ENCODE results near the gene ARHGAP21.
"Not testable (repeated sequence)": the region's sequence is repeated elsewhere in the genome, so short reads cannot be mapped to it uniquely, and the experiment has no call there.

The ARHGAP21 gene

DNA sequence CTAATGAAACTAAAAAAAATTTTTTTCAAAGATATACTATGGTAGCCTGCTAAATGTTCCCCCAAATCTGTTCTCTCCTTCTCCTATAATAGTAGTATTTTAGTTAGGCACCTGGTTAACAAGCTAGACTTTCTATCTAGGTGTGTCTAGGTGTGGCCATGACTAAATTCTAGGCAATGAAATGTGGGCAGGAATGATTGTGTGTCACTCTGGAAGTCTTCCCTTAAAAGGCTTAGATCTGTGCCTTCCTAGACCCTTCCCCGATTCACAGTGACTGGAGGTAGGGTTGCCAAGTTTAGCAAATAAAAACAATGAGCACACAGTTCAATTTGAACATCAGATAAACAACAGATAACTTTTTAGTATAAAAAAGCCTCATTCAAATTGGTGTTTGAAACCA, 8.3 kb upstream of the ARHGAP21 start:
- H3K4me1 Mint-ChIP-seq: no peaks in the 10 kb centered on the region
- no peak overlapping the region for H3K27ac Mint-ChIP-seq
- H3K4me3 Mint-ChIP-seq: no peak overlapping the region
- CTCF ChIA-PET: no interaction called here
- no peak for DNase-seq
- no peaks in the 10 kb centered on the region for H3K9me3 Mint-ChIP-seq
- peaks cover 4% of the 10 kb centered on the region for H3K27me3 Mint-ChIP-seq
- H3K36me3 Mint-ChIP-seq: no peaks in the 10 kb centered on the region

DNA sequence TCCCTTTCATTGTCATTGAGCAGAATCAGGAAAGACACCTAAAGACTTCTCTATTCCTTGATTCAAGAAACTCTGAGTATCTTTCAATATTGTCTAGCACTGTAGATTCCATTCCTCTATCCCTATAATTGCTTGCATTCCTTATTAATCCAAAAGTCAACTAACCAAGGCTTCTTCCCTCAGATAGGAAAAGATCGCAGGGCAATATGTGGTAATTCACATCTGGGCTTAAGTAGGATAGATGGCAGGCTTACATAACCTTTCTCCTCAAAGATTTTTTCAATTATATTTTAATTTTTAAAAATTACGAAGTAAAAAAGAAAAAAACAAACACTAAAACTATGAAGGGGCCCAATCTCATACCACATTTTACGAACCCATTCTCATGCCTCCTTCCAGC, 7.1 kb upstream of the ARHGAP21 start:
- Mint-ChIP-seq H3K9me3 (no peaks in the 10 kb centered on the region), H3K36me3 (no peaks in the 10 kb centered on the region)
- CTCF ChIA-PET: no interaction called here

DNA sequence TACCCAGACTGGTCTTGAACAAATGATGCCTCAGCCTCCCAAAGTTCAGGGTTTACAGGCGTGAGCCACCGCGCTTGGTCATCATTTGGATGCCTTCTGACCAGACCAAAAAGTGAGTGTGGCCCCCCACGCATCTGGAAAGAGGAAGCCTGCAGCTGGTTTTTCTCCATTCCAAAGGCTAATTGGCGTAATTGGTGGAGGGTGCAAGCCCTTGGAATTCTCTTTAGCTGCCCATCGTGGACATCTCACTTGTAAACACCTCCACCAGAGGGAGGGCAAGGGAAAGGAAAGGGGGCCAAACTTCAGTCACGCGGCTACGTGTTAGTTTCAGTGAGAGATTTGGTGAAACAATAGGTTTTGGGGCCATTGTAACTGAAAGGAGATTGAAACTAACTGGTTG, 4.1 kb upstream of the ARHGAP21 start:
- CTCF ChIA-PET: interaction anchor here (0.7 to 1.8 kb wide), 5 partner anchors 10 to 317 kb away, joined by 3 to 10 read pairs (median 3); partner anchors contain the start of gene PRTFDC1
- H3K27me3 Mint-ChIP-seq: peaks cover 4% of the 10 kb centered on the region
- no peak overlapping the region for H3K4me3 Mint-ChIP-seq
- H3K4me1 Mint-ChIP-seq: peaks cover 6% of the 10 kb centered on the region
- H3K27ac Mint-ChIP-seq: no peak overlapping the region
- no peaks in the 10 kb centered on the region for H3K9me3 Mint-ChIP-seq
- H3K36me3 Mint-ChIP-seq: no peaks in the 10 kb centered on the region
- DNase-seq: no peak

More for the DNA sequence above, 7.1 kb upstream of the ARHGAP21 start:
- H3K27ac Mint-ChIP-seq: no peak overlapping the region
- peaks cover 4% of the 10 kb centered on the region for H3K27me3 Mint-ChIP-seq
- no peaks in the 10 kb centered on the region for H3K4me1 Mint-ChIP-seq
- no peak for DNase-seq
- no peak overlapping the region for H3K4me3 Mint-ChIP-seq

DNA sequence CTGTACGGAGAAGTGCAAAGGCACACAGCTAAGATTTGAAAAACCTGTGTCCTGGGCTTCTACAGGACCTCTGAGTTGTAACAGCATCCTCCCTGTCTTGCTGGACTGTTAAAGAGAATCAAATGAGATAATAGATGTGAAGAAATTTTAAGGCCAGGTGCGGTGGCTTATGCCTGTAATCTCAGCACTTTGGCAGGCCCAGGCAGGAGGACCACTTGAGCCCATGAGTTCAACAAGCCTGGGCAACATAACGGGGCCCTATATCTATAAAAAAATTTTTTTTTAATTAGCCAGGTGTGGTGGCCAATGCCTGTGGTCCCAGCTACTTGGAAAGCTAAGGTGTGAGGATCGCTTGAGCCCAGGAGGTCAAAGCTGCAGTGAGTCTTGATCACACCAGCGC, 2.9 kb upstream of the ARHGAP21 start:
- H3K36me3 Mint-ChIP-seq: peaks cover 3% of the 10 kb centered on the region
- no peaks in the 10 kb centered on the region for H3K9me3 Mint-ChIP-seq
- no peak overlapping the region for H3K27ac Mint-ChIP-seq
- H3K4me1 Mint-ChIP-seq: peaks cover 14% of the 10 kb centered on the region
- H3K4me3 Mint-ChIP-seq: no peak overlapping the region
- DNase-seq: no peak
- CTCF ChIA-PET: interaction anchor here (1.2 to 1.8 kb wide), 2 partner anchors 206 to 225 kb away, joined by 3 to 10 read pairs; partner anchors contain the start of gene PRTFDC1
- peaks cover 4% of the 10 kb centered on the region for H3K27me3 Mint-ChIP-seq

DNA sequence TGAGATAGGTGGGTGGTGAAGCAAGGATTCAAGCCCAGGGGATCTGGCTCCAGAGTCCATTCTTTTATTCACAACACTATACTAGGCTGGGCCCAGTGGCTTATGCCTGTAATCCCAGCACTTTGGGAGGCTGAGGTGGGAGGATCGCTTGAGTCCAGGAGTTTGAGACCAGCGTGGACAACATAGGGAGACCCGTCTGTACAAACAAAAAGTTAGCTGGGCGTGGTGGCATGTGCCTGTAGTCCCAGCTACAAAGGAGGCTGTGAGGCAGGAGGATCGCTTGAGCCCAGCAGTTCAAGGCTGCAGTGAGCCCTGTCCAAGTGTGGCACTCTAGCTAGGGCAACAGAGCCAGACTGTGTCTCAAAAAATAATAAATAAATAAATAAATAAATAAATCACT, 2.3 kb upstream of the ARHGAP21 start:
- H3K4me1 Mint-ChIP-seq: peaks cover 19% of the 10 kb centered on the region
- DNase-seq, H3K4me3 Mint-ChIP-seq, H3K27me3 Mint-ChIP-seq, H3K9me3 Mint-ChIP-seq, H3K36me3 Mint-ChIP-seq, H3K27ac Mint-ChIP-seq: not testable (repeated sequence)
- CTCF ChIA-PET: interaction anchor here (0.7 to 1.2 kb wide), 2 partner anchors 83 to 207 kb away, joined by 3 read pairs; no protein-coding TSS in a partner anchor

DNA sequence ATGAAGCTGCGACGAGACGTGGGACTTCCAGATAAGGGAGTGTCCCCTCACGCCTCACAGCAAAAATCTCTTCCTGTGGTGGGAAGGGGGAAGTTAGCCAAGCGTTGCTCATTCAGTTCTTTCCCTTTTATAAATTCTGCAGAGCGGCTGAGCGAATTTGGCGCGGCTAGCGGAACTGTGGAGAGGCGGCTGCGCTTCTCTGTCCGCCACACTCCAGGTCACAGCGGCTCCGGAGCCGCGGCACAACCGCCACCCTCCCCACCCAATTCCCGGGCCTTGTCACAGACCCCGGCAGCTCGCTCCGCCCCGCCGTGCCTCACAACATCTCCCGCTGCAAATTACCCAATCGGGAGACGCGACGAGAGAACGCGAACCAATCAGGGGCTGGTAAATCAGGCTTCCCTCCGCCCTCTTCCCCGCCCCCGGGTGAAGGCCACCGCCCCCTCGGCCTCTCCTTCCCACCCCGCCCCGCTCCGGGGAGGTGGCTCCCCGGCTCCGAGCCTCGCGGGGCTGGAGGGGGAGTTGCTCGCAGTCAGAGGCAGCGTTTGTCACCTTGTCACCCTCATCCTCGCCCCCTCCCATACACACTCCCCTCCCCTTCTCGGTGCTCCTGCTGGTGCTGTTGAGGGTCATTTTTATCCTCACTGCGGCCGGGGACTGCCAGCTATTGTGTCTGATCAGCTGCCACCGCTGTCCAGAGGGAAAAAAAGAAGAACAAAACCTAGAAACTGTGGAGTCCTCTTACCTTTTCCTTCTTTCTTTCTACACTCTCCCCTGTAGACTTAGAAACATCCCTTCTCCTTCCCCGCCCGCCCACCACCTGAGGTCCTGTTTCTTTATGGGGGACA, 918 bp upstream of the ARHGAP21 start:
- CTCF ChIA-PET: interaction anchor here (0.7 to 1.4 kb wide), 4 partner anchors 36 to 292 kb away, joined by 3 to 4 read pairs (median 3); partner anchors contain the start of genes ENKUR and THNSL1
- Mint-ChIP-seq H3K27ac (peak overlapping the region; percentile 94), H3K27me3 (peaks cover 4% of the 10 kb centered on the region), H3K9me3 (no peaks in the 10 kb centered on the region), H3K36me3 (peaks cover 12% of the 10 kb centered on the region), H3K4me3 (peak overlapping the region; percentile 89), H3K4me1 (peaks cover 29% of the 10 kb centered on the region)
- DNase-seq: peak; percentile 97

DNA sequence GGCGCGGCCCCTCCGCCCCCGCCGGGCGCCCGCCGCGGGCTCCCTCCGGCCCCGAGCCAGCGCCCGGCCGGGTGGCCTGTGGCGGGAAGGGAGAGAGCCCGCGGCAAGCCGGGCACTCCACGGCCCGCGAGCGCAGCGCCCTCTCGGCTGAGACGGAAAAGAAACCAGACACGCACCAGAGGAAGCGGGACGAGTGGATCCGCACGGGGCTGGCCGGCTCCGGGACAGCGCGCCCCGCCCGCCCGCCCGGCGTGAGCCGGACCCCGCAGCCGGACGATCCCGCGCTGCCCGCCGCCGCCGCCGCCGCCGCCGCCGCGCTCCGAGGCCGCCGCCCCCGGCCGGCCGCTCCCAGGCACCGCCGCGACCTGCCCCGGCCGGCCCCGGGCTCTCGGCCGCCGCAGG, 300 bp downstream of the ARHGAP21 start:
- H3K4me3 Mint-ChIP-seq: peak overlapping the region; percentile 61
- H3K27me3 Mint-ChIP-seq: peaks cover 4% of the 10 kb centered on the region
- H3K4me1 Mint-ChIP-seq: peaks cover 34% of the 10 kb centered on the region
- H3K27ac Mint-ChIP-seq: peak overlapping the region; percentile 37
- CTCF ChIA-PET: interaction anchor here (0.7 to 1.5 kb wide), 3 partner anchors 100 to 293 kb away, joined by 3 to 4 read pairs (median 3); partner anchors contain the start of genes ENKUR and THNSL1
- peaks cover 12% of the 10 kb centered on the region for H3K36me3 Mint-ChIP-seq
- DNase-seq: peak; percentile 58
- no peaks in the 10 kb centered on the region for H3K9me3 Mint-ChIP-seq

DNA sequence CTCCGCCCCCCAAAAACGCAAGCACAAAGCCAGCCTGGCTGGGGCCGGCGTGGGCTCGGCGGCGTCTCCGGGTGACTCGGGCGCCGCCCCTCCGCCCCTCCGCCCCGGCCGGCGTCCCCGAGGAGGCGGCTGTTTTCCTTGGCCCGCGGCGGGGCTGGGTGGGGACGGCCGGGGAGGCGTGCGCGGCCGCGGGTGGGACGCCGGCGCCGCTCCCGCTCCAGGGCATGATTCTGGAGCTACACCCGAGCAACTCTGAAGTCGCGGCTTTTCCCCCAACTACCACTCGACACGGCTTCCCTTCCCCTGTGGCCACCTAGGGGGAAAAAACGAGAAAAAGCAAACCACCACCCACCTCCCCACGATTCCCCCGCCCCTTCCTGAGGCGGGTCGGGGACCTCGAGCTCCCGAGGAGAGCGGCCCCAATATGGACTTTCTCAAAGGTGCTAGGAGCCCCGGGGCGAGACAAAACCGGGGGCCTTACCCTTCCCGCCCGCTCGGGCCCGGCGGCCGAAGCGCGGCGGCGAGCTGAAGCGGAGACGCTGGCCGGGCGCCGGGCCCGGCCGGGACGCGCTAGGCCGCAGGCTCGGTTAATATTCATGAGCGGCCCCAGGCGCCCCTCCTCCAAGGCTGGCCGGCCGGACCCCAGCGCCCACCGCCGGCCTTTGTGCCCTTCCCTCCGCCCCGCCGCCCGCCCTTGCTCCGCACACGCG, 856 bp downstream of the ARHGAP21 start:
- Mint-ChIP-seq H3K9me3 (no peaks in the 10 kb centered on the region), H3K4me3 (peak overlapping the region; percentile 91), H3K27ac (peak overlapping the region; percentile 91), H3K36me3 (peaks cover 12% of the 10 kb centered on the region), H3K27me3 (peaks cover 4% of the 10 kb centered on the region), H3K4me1 (peaks cover 34% of the 10 kb centered on the region)
- CTCF ChIA-PET: interaction anchor here (1.5 kb wide), 1 partner anchor 162 kb away, joined by 3 read pairs; no protein-coding TSS in a partner anchor
- DNase-seq: peak; percentile 66

DNA sequence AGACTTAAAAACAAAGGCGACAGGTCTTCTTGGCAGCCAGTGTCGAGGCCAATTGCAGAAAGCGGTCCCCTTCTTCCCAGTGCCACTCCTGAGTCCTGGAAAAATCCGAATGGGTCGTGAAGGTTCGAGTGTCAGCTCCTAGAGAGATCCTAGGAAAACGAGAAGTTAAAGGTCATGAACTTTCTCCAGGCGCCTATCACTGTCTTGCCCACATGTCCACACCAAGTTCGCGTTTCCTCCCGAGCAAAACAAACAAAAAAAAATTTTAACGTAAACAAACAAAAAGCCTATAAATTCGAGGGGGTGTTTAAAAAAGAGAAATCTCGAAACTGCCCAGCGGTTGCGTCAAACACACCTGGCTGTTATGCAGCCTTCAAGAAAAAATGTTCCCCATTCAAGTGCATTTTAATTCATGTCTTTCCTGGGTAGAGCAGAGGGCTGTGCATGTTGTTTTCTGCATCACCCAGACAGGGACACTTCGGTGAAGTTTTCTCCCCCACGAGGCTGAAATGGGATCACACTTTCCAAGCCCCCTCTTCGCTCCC, 1.5 kb downstream of the ARHGAP21 start:
- no peak for DNase-seq
- Mint-ChIP-seq H3K4me3 (peak overlapping the region; percentile 85), H3K9me3 (no peaks in the 10 kb centered on the region), H3K27me3 (peaks cover 4% of the 10 kb centered on the region), H3K4me1 (peaks cover 34% of the 10 kb centered on the region), H3K27ac (peak overlapping the region; percentile 89), H3K36me3 (peaks cover 12% of the 10 kb centered on the region)
- CTCF ChIA-PET: interaction anchor here (1.5 kb wide), 1 partner anchor 162 kb away, joined by 3 read pairs; no protein-coding TSS in a partner anchor

DNA sequence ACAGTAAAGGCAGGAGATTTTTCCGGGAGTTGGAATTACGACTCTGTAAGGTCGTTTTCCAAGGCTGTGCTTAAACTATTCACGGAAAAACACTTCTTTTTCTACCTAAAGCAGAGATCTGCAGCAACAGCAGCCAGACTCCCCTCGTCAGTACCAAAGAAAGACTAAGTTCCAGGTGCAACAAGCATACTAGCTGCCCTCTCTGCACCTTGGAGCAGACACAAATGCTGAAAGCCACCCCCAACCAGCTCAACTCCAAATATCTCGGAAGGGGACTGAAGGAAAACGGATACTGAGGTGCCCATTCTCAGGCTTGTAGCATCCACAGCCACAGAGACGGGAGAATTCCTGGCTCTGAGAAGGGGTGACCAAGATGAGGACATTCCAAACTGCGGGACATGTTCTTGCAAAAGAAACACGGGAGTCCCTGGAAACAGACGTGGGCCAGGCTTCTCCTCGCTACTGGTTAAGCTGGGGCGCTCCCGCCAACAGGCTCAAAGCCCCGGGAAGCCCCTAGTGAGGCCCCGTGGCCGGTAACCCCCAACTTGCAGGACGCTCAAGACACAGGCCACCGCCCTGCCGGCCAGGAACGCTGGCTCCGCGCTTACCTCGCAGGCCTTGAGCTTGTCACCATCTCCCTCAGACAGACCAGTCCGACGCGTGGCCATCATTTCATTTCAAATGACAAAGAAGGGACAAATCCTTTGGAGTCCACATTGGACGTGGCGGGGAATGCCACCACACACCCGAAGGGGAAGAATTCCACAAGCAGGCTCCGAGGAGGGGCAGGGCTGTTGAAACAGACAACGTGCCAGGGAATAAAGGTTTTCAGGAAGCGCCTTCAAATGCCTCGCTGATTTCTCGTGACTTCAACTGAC, 2.2 kb downstream of the ARHGAP21 start:
- CTCF ChIA-PET: no interaction called here

DNA sequence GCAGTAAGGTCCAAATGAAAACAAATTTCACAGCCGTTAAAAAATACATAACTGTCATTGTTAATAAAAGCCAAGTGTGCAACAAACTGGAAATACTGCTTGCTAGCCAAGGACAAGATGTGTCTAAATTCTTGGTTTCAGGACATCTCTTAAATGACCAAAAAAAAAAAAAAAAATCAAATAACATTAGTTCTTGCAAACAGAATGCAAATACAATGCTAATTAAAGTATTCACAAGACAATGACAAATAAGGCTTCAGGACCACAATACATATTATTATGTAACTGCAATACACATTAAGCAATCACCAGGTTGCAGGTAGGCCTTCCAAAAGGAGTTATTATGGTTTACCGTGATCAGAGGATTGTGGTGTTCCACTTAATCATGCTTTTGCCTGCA, 3.6 kb downstream of the ARHGAP21 start:
- no peak overlapping the region for H3K27ac Mint-ChIP-seq
- no peaks in the 10 kb centered on the region for H3K9me3 Mint-ChIP-seq
- CTCF ChIA-PET: no interaction called here
- H3K4me1 Mint-ChIP-seq: peaks cover 33% of the 10 kb centered on the region
- no peak overlapping the region for H3K4me3 Mint-ChIP-seq
- peaks cover 12% of the 10 kb centered on the region for H3K36me3 Mint-ChIP-seq
- DNase-seq: no peak
- H3K27me3 Mint-ChIP-seq: no peaks in the 10 kb centered on the region

More for the DNA sequence above, 2.2 kb downstream of the ARHGAP21 start:
- H3K27ac Mint-ChIP-seq: peak overlapping the region; percentile 51
- H3K4me1 Mint-ChIP-seq: peaks cover 34% of the 10 kb centered on the region
- DNase-seq: no peak
- H3K9me3 Mint-ChIP-seq: no peaks in the 10 kb centered on the region
- peaks cover 12% of the 10 kb centered on the region for H3K36me3 Mint-ChIP-seq
- H3K4me3 Mint-ChIP-seq: peak overlapping the region; percentile 85
- H3K27me3 Mint-ChIP-seq: peaks cover 4% of the 10 kb centered on the region

DNA sequence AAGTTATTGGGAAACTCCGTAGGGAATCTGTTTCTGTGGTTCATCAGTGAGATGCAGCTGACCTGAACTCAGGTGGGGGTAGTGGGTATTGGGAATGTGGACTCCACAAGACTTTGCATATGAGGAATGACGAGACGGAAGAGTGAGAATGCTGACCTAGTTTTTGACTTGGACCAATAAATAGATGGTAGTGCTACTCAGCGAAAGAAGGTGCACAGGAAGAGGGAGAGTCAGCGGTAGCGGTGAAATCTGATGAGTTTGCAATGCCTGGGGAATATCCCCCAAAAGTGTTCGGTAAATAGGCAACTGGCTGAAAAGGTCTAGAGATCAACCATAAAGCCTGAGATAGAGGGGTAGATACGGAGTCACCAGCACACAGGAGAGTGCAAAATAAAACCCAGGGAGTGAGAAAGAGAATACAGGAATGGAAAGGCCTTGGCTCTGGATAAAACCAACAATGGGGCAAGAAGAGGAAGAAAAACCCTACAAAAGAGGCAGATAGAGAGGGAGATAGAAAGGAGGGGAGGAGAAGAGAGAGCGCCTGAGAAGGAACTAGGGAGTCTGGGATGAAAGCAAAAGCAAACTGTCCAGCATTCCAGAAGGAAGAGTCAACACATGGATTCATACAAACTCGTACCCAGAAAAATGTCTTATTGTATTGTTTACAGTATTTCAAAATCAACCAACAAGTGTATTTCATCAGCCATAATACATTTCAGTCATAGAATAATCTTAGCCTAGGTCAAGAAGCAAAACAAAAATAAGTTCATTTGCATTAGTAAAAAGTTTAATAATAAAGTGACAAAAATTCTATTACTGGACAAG, 5.4 kb downstream of the ARHGAP21 start:
- CTCF ChIA-PET: no interaction called here
- no peak for DNase-seq
- no peaks in the 10 kb centered on the region for H3K27me3 Mint-ChIP-seq
- H3K9me3 Mint-ChIP-seq: no peaks in the 10 kb centered on the region
- H3K4me3 Mint-ChIP-seq: no peak overlapping the region
- peaks cover 30% of the 10 kb centered on the region for H3K4me1 Mint-ChIP-seq
- H3K27ac Mint-ChIP-seq: no peak overlapping the region
- H3K36me3 Mint-ChIP-seq: peaks cover 12% of the 10 kb centered on the region

DNA sequence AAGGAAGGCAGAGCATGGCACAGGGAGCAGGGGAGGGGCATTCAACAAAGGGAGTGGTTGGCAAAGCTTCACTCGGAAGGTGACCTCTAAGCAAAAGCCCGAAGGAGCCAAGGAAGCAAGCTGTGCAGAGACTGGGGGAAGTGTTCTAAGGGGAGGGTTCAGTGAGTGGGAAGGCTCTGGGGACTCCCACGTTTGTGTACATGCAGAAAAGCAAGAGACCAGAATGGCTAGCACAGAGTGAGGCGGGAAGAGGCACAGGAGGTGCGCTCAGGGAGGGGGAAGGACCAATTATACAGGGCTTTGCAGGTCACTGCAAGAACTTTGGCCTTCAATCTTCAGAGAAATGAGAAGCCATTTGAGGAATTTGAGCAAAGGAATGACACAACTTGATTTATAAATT, 7.4 kb downstream of the ARHGAP21 start:
- H3K36me3 Mint-ChIP-seq: peaks cover 9% of the 10 kb centered on the region
- DNase-seq: no peak
- H3K27me3 Mint-ChIP-seq: no peaks in the 10 kb centered on the region
- H3K4me3 Mint-ChIP-seq: no peak overlapping the region
- no peaks in the 10 kb centered on the region for H3K9me3 Mint-ChIP-seq
- H3K4me1 Mint-ChIP-seq: peaks cover 18% of the 10 kb centered on the region
- H3K27ac Mint-ChIP-seq: no peak overlapping the region
- CTCF ChIA-PET: no interaction called here

Measured in activated naive CD4-positive, alpha-beta T cell treated with anti-CD3 and anti-CD28 coated beads, Interleukin-2, amount 10 ng/mL, durations not matched to agents 7 days and 5 days (primary cell).